Measurements from ENCODE around the gene MATN1. TPM values are rescaled to one million over a fixed set of nuclear protein-coding genes. Genes with fewer than 3 reads are reported as not detected.

The MATN1 gene
- total RNA-seq, 1 experiment from 2014 or later, result 0.12 TPM

GRCh38 chr1:30673395-30673794, 50.0 kb downstream of the MATN1 start:
- RAD21 ChIA-PET (ENCODE audit: low non-redundant PET in 1 of 2, low total read pairs in 2 of 2, uncharacterized antibody in 2 of 2, unreplicated experiment in 2 of 2), result no interaction called here
- Histone ChIP-seq H3K9ac (ENCODE audit: low read length) (no peak overlapping the region), H3K79me2 (ENCODE audit: insufficient read depth, low read length) (no peaks in the 10 kb centered on the region), H3K9me3 (ENCODE audit: control insufficient read depth in 1 of 2, insufficient read depth in 1 of 2, low read depth in 1 of 2, low read length in 2 of 2) (no peaks in the 10 kb centered on the region; a peak in 1 of 4 replicates), H3K27me3 (ENCODE audit: insufficient read depth, low read length) (no peaks in the 10 kb centered on the region), H2AFZ (ENCODE audit: low read depth, low read length, poor library complexity, severe bottlenecking) (no peak overlapping the region), H3K9me2 (ENCODE audit: insufficient read depth) (no peaks in the 10 kb centered on the region), H4K20me1 (ENCODE audit: insufficient read depth) (no peaks in the 10 kb centered on the region), H3K27ac (ENCODE audit: low read depth, low read length) (no peak overlapping the region), H3K4me1 (ENCODE audit: control insufficient read depth in 1 of 2, insufficient read depth in 2 of 2, low read length in 2 of 2) (peaks cover 0 to 12% of the 10 kb centered on the region in 2 experiments; a peak in 1 of 4 replicates), H3K36me3 (ENCODE audit: control insufficient read depth in 1 of 2, insufficient read depth in 2 of 2, low read length in 2 of 2) (no peaks in the 10 kb centered on the region), H3K4me2 (ENCODE audit: low read length) (no peak overlapping the region), H3K4me3 (replicated peaks in 1 of 2; ENCODE audit: low read depth in 1 of 2, low read length in 2 of 2) (no peak overlapping the region)
- ATAC-seq (no peak), DNase-seq (ENCODE audit: low read depth, low spot score) (no peak)
- no peak for TF ChIP-seq EGR1 (IDR thresholded peaks at IDR 0.05; ENCODE audit: low read depth)
- no peak for TF ChIP-seq JUND (IDR thresholded peaks at IDR 0.05)
- TF ChIP-seq SRF (IDR thresholded peaks at IDR 0.05; ENCODE audit: low read depth), result no peak
- TF ChIP-seq SIN3A (IDR thresholded peaks at IDR 0.05; ENCODE audit: low read depth), result no peak
- TF ChIP-seq REST (IDR thresholded peaks at IDR 0.05; ENCODE audit: low read depth), result no peak
- no peak for TF ChIP-seq EZH2 (IDR thresholded peaks at IDR 0.05)
- no peak for TF ChIP-seq FOSL1 (IDR thresholded peaks at IDR 0.05; ENCODE audit: low read depth)
- no peak for TF ChIP-seq POLR2A (IDR thresholded peaks at IDR 0.05; ENCODE audit: borderline replicate concordance, extremely low read depth, insufficient read depth, insufficient read length)
- TF ChIP-seq EZH2phosphoT487 (IDR thresholded peaks at IDR 0.05; ENCODE audit: borderline replicate concordance), result no peak
- TF ChIP-seq ZNF274 (IDR thresholded peaks at IDR 0.05; ENCODE audit: low read depth, low read length), result no peak
- TF ChIP-seq ZBTB33 (IDR thresholded peaks at IDR 0.05; ENCODE audit: extremely low read depth, insufficient replicate concordance, low read length), result no peak
- no peak for TF ChIP-seq CBX3 (IDR thresholded peaks at IDR 0.05; ENCODE audit: low read depth)
- no peak for TF ChIP-seq POLR2AphosphoS5 (IDR thresholded peaks at IDR 0.05; ENCODE audit: low read depth, low read length)
- no peak for TF ChIP-seq CEBPB (IDR thresholded peaks at IDR 0.05; ENCODE audit: low read depth)
- TF ChIP-seq CTCF (IDR thresholded peaks at IDR 0.05 in 2 of 3, conservative IDR thresholded peaks at IDR 0.05 in 1 of 3; ENCODE audit: borderline replicate concordance in 1 of 3, insufficient read depth in 1 of 3, low read depth in 2 of 3, low read length in 2 of 3), result no peak
- CTCF ChIA-PET, result no interaction called here
- no TSS peak for BruUV-seq (replicated peaks)
- intact Hi-C loops (cut with micrococcal nuclease), result no loop called here
- POLR2A ChIA-PET, result no interaction called here
